EH (cell line): ENCODE data around the gene CACNA1B.

Experiments
- DNase-seq: peaks from one replicate; pipeline ENCODE4 v3.0.0-alpha.2; 2015; ENCODE audit warnings: low read depth

Gene CACNA1B

GRCh38 chr9:137967280-137967953 lies 89.8 kb downstream of the CACNA1B start:
- no peak for DNase-seq

GRCh38 chr9:137968235-137968634 lies 90.7 kb downstream of the CACNA1B start:
- no peak for DNase-seq

- DNase-seq = no peak
These were observed 91.4 kb downstream of the CACNA1B start for GRCh38 chr9:137969008-137969407.

- DNase-seq = no peak
These were observed 92.1 kb downstream of the CACNA1B start for GRCh38 chr9:137969685-137970084.

- DNase-seq = no peak
These were observed 92.5 kb downstream of the CACNA1B start for GRCh38 chr9:137970098-137970497.

- DNase-seq = no peak
These were observed 93.3 kb downstream of the CACNA1B start for GRCh38 chr9:137970686-137971476.

GRCh38 chr9:137971477-137972138 lies 94.0 kb downstream of the CACNA1B start:
- DNase-seq = no peak

GRCh38 chr9:137972355-137972987 lies 94.9 kb downstream of the CACNA1B start:
- DNase-seq = no peak

GRCh38 chr9:137972988-137973470 lies 95.4 kb downstream of the CACNA1B start:
- no peak for DNase-seq

- DNase-seq = no peak
These were observed 96.3 kb downstream of the CACNA1B start for GRCh38 chr9:137973829-137974416.

GRCh38 chr9:137974746-137975526 lies 97.4 kb downstream of the CACNA1B start:
- DNase-seq = no peak

- no peak for DNase-seq
These were observed 97.9 kb downstream of the CACNA1B start for GRCh38 chr9:137975527-137975913.

GRCh38 chr9:137975936-137976565 lies 98.5 kb downstream of the CACNA1B start:
- DNase-seq = no peak

GRCh38 chr9:137977571-137978261 lies 100.1 kb downstream of the CACNA1B start:
- DNase-seq = no peak

GRCh38 chr9:137978262-137978714 lies 100.7 kb downstream of the CACNA1B start:
- no peak for DNase-seq

GRCh38 chr9:137982200-137982599 lies 104.6 kb downstream of the CACNA1B start:
- DNase-seq = no peak

GRCh38 chr9:137984005-137984404 lies 106.4 kb downstream of the CACNA1B start:
- DNase-seq = no peak

- no peak for DNase-seq
These were observed 107.1 kb downstream of the CACNA1B start for GRCh38 chr9:137984520-137985257.

- DNase-seq = no peak
These were observed 108.1 kb downstream of the CACNA1B start for GRCh38 chr9:137985637-137986071.
